Common myeloid progenitor, CD34-positive (primary cell): ENCODE measurements around the gene IGF2.
"Not testable (repeated sequence)": the region's sequence is repeated elsewhere in the genome, so short reads cannot be mapped to it uniquely, and the experiment has no call there.

Source experiments
- CTCF ChIA-PET: fragments of 350-600 bp; sonication (Branson Sonifier 250); formaldehyde crosslinking; loops from one replicate; lab custom pipeline; 2021; ENCODE audit warnings: antibody characterized with exemption; lab: Charles Lee
- POLR2A ChIA-PET: fragments of 350-600 bp; sonication (Branson Sonifier 250); formaldehyde crosslinking; loops from one replicate; lab custom pipeline; 2021; ENCODE audit warnings: antibody characterized with exemption; lab: Charles Lee
- DNase-seq, 3 donors: peaks; one replicate each; pipeline versions ENCODE4 v3.0.0 to v3.0.0-alpha.2; 2013
- H3K27ac ChIP-seq, 2 experiments: 1 replicate in 1 of 2; 2 replicates in 1 of 2; pipeline ENCODE4 v1.7.0; 2013; ENCODE audit warnings: inconsistent platforms in 2 of 2, low read length in 2 of 2, mild to moderate bottlenecking in 2 of 2, low read depth in 1 of 2, moderate library complexity in 1 of 2; ENCODE audit not compliant: severe bottlenecking in 2 of 2, insufficient read depth in 1 of 2, poor library complexity in 1 of 2
- H3K27me3 ChIP-seq, 5 experiments: replicated peaks in 2 of 5; 1 replicate in 3 of 5; 2 replicates in 2 of 5; pipeline versions ENCODE4 v1.6.1 to v1.7.0; 2013; ENCODE audit warnings: low read length in 4 of 5, mild to moderate bottlenecking in 2 of 5, moderate library complexity in 2 of 5, inconsistent platforms in 1 of 5; ENCODE audit not compliant: insufficient read depth in 5 of 5, control insufficient read depth in 4 of 5
- H3K36me3 ChIP-seq, 4 experiments: 1 replicate in 2 of 4; 2 replicates in 2 of 4; pipeline versions ENCODE4 v1.6.1 to v1.7.0; 2013; ENCODE audit warnings: low read length in 3 of 4, control low read depth in 1 of 4, mild to moderate bottlenecking in 1 of 4; ENCODE audit not compliant: control insufficient read depth in 4 of 4, insufficient read depth in 4 of 4
- H3K4me1 ChIP-seq, 4 experiments: 1 replicate in 3 of 4; 2 replicates in 1 of 4; pipeline versions ENCODE4 v1.6.1 to v1.7.1; 2013; ENCODE audit warnings: low read length in 3 of 4, mild to moderate bottlenecking in 3 of 4, control low read depth in 1 of 4, inconsistent platforms in 1 of 4, moderate library complexity in 1 of 4; ENCODE audit not compliant: control insufficient read depth in 4 of 4, insufficient read depth in 4 of 4; ENCODE audit errors: control extremely low read depth in 1 of 4
- H3K4me3 ChIP-seq, 7 experiments: 1 replicate in 4 of 7; 2 replicates in 3 of 7; pipeline versions ENCODE4 v1.5.1 to v1.7.0; 2013; ENCODE audit warnings: mild to moderate bottlenecking in 7 of 7, low read length in 6 of 7, moderate library complexity in 6 of 7, inconsistent platforms in 2 of 7, low read depth in 2 of 7, control low read depth in 1 of 7; ENCODE audit not compliant: insufficient read depth in 4 of 7, control insufficient read depth in 1 of 7; ENCODE audit errors: extremely low read depth in 1 of 7
- H3K9me3 ChIP-seq, 5 experiments: 1 replicate in 4 of 5; 2 replicates in 1 of 5; pipeline versions ENCODE4 v1.6.1 to v1.7.1; 2013; ENCODE audit warnings: low read length in 4 of 5, mild to moderate bottlenecking in 2 of 5, inconsistent platforms in 1 of 5, low read depth in 1 of 5, moderate library complexity in 1 of 5; ENCODE audit not compliant: control insufficient read depth in 4 of 5, insufficient read depth in 2 of 5; ENCODE audit errors: control extremely low read depth in 1 of 5
- WGBS: methylation state at CpG from one replicate; pipeline ENCODE4 v1.1.5; 2013; ENCODE audit not compliant: insufficient coverage; 5-methylcytosine and 5-hydroxymethylcytosine counted together

The IGF2 gene

DNA sequence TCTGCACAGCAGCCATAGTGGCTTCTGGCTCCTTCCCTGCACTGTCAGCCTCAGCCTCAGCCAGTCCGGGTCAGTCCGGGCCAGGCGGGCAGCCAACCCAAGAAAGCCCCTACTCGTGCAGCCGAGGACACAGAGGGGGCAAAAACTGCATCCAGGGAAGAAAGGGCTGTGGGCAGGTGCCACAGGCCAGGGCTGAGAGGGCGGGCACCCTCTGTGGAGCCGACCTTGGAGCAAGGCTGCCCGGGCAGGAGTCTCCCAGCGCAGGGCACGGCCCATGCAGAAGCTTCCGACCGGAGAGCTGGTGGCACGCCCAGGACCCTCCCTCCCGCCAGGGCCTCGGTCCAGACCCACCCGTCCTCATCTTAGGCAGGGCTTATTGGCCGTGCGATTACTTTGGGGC, 42.9 kb upstream of the IGF2 start:
- ChIA-PET POLR2A (no interaction called here), CTCF (interaction anchor here (0.7 to 6.0 kb wide), 2 partner anchors 15 to 239 kb away, joined by 3 to 82 read pairs; no protein-coding TSS in a partner anchor)
- WGBS = 97% methylated on average over 14 of the region's 18 CpGs
- Histone ChIP-seq H3K27ac (no peak overlapping the region), H3K4me1 (peaks cover 0 to 23% (median 8%) of the 10 kb centered on the region in 4 experiments), H3K4me3 (no peak overlapping the region), H3K9me3 (no peaks in the 10 kb centered on the region), H3K27me3 (no peaks in the 10 kb centered on the region), H3K36me3 (no peaks in the 10 kb centered on the region)
- DNase-seq = no peak

DNA sequence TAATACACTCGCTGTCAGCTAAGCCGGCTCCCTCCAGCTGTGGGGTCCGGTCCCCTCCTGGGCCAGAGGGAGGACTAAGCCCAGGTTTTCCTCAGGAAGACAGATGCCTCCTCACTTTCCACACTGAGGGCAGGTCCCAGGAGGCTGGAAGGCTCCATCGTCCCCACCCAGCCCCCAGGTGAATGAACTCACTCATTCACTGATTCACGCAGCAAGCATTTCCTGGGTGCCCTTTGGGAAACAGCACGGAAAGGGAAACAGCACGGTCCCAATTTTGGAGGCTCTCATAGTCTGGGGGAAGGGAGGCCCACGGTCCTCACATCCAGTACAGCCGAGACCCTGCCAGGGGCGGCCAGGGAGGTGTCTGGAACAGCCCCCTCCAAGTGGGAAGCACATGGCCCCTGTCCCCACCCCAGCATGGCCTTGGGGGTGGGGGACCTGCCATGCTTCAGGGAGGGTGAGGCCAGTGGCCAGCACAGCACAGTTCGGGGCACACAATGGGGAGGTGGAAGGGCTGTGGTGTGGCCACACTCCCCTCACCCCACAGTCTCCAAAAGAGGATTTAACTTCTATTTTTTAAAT, 41.7 kb upstream of the IGF2 start:
- H3K27me3 ChIP-seq = no peaks in the 10 kb centered on the region
- no peak for DNase-seq
- no peaks in the 10 kb centered on the region for H3K9me3 ChIP-seq
- no peak overlapping the region for H3K27ac ChIP-seq
- WGBS = 95% methylated on average over 9 of the region's 11 CpGs
- no peak overlapping the region for H3K4me3 ChIP-seq
- CTCF ChIA-PET = interaction anchor here (1.6 kb wide), 1 partner anchor 14 kb away, joined by 4 read pairs; no protein-coding TSS in a partner anchor
- POLR2A ChIA-PET = no interaction called here
- no peaks in the 10 kb centered on the region for H3K36me3 ChIP-seq
- H3K4me1 ChIP-seq = peaks cover 0 to 13% (median 6%) of the 10 kb centered on the region in 4 experiments

DNA sequence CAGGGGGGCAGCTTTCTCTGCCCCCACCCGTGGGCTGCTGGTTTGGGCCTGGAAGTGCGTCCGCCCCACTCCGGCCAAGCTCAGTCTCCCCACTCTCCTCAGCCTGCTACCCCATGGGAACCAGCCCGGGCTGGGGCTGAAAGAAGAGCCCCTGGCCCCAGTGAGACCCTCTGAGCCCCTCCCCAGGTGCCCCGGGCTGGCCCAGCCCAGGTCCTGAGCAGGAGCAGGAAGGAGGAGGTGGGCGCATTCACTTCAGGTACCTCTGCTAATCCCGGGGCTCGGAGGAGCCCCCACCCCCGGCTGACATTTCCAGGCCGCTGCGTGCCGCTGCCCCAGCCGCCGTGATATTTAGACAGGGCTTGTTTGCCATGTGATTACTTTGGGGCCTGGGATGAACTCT, 41.2 kb upstream of the IGF2 start:
- ChIA-PET POLR2A (no interaction called here), CTCF (interaction anchor here (1.6 kb wide), 1 partner anchor 15 kb away, joined by 4 read pairs; no protein-coding TSS in a partner anchor)
- H3K9me3 ChIP-seq = no peaks in the 10 kb centered on the region
- no peak for DNase-seq
- peaks cover 0 to 8% (median 5%) of the 10 kb centered on the region in 4 experiments for H3K4me1 ChIP-seq
- H3K4me3 ChIP-seq = no peak overlapping the region
- H3K36me3 ChIP-seq = no peaks in the 10 kb centered on the region
- no peaks in the 10 kb centered on the region for H3K27me3 ChIP-seq
- WGBS = 92% methylated on average over 11 of the region's 15 CpGs
- no peak overlapping the region for H3K27ac ChIP-seq

DNA sequence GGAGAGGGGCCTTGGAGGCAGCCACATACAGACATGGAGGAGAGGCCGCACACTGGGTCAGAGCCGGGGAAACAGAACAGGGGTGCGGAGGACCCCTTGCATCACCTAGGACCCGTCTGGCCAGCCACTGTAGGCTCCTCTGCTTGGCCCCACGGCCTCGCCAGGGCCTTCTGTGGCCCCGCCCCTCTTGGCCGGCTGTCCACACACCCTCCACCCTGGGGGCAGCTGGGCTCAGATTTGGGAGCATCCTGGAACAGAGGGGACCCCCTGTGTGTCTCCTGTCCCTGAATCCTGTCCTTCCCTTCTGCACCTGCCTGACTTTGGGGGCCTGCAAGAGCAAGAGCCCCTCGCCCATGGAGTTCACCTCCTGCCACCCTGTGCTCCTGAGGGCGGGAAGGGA, 40.3 kb upstream of the IGF2 start:
- Histone ChIP-seq H3K27me3 (no peaks in the 10 kb centered on the region), H3K4me1 (peaks cover 0 to 1% (median 0%) of the 10 kb centered on the region in 4 experiments), H3K4me3 (no peak overlapping the region), H3K9me3 (no peaks in the 10 kb centered on the region), H3K36me3 (no peaks in the 10 kb centered on the region), H3K27ac (no peak overlapping the region)
- 97% methylated on average over 10 of the region's 10 CpGs for WGBS
- ChIA-PET CTCF (interaction anchor here (1.6 kb wide), 1 partner anchor 15 kb away, joined by 4 read pairs; no protein-coding TSS in a partner anchor), POLR2A (no interaction called here)
- no peak for DNase-seq

DNA sequence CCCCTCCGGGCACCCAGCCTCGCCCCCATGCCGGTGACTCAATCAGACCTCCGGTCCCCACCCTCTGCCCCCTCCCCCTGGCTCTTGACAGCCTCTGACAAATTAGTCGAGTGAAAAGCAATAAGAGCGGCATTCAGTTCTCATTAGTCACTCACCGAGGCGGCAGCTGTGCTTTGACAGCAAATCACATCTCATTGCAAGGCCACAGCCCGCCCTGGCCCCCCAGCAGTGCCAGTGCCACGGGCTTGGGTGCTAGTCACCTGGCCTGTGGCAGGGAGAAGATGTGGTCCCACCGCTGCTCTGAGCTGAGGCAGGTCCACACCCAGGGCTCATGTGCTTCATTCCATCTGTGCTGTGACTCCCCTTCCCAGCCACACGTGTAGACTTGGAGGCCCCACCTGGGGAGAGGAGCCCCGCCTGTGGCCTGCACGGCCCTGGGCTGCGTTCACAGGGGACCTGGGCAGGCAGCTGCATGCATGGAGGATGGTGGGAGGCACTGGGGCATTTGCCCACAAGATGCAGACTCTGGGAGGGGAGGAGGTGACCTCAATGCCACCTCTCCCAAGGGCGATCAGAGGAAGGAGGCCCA, 39.8 kb upstream of the IGF2 start:
- Histone ChIP-seq H3K27me3 (no peaks in the 10 kb centered on the region), H3K4me1 (no peaks in the 10 kb centered on the region), H3K36me3 (no peaks in the 10 kb centered on the region), H3K9me3 (no peaks in the 10 kb centered on the region), H3K27ac (no peak overlapping the region), H3K4me3 (no peak overlapping the region)
- POLR2A ChIA-PET = no interaction called here
- no peak for DNase-seq
- CTCF ChIA-PET = interaction anchor here (1.7 kb wide), 1 partner anchor 8 kb away, joined by 7 read pairs; no protein-coding TSS in a partner anchor
- WGBS = 65% methylated on average over 11 of the region's 16 CpGs

DNA sequence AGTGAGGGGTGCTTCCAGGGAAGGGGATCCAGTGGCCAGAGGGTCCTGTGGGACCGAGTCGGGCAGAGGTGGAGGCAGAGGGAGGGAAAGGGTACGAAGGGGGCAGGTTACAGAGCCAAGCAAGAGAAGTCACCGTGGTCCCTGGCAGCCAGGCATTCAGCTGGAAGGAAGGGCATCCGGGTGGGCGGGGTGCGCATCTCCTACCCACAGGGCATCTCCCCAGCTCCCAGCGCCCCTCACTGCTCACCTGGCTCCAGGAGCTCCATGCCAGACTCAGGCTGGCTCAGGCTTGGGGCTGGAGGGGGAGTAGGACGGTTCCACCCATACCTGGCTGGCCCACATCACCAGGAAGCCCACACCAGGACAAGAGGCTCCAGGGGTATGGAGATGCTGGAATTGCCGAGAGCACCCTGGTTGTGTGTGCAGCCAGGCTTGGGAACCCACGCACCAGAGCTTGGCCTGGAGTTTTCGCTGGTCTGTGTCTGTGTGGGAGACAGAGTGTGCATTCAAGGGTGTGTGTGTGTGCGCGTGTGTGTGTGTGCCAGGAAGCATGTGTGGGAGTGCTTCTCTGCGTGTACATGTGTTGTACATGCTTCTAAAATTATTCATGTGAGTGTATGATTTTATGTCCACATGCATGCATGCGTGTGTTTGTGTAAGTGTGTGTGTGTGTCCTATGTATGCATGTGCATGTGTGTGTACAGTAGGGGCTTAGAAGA, 39.0 kb upstream of the IGF2 start:
- DNase-seq, H3K4me1 ChIP-seq, H3K27me3 ChIP-seq, H3K27ac ChIP-seq, H3K36me3 ChIP-seq, H3K9me3 ChIP-seq, H3K4me3 ChIP-seq, POLR2A ChIA-PET: not testable (repeated sequence)
- CTCF ChIA-PET = interaction anchor here (1.0 to 1.7 kb wide), 2 partner anchors 9 to 243 kb away, joined by 3 to 7 read pairs; no protein-coding TSS in a partner anchor
- WGBS = 81% methylated on average over 7 of the region's 16 CpGs

DNA sequence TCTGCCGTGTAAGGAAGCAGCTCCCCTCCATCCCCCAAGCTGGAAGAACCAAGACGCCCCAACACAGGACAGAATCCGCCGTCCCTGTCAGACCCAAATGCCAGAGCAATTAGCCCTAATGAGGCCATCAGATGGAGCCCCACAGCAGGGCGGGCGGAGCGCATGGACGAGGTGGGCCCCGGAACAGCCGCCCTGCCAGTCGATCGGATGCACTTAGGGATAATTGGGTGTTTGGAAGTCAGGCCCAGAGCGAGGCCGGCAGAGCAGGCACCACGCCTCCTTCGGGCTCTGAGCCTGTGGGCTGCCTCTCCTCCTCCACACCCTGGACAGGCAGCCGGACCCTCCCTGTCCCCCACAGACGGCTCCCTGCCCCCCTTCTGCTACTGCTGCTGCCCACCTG, 37.9 kb upstream of the IGF2 start:
- no peak for DNase-seq
- WGBS = 89% methylated on average over 15 of the region's 18 CpGs
- H3K36me3 ChIP-seq = no peaks in the 10 kb centered on the region
- ChIA-PET POLR2A (no interaction called here), CTCF (no interaction called here)
- H3K27ac ChIP-seq = no peak overlapping the region
- H3K27me3 ChIP-seq = no peaks in the 10 kb centered on the region
- no peaks in the 10 kb centered on the region for H3K9me3 ChIP-seq
- no peaks in the 10 kb centered on the region for H3K4me1 ChIP-seq
- H3K4me3 ChIP-seq = no peak overlapping the region
